ENCODE data around the gene SPATA45. TPM values are rescaled to one million over a fixed set of nuclear protein-coding genes. Genes with fewer than 3 reads are reported as not detected.

SPATA45 gene
- total and polyA plus RNA-seq, 2 of the 8 experiments (the other 6 are each of a cell fraction or from before 2014, with no cell fraction given): 0.21 to 0.65 TPM

DNA sequence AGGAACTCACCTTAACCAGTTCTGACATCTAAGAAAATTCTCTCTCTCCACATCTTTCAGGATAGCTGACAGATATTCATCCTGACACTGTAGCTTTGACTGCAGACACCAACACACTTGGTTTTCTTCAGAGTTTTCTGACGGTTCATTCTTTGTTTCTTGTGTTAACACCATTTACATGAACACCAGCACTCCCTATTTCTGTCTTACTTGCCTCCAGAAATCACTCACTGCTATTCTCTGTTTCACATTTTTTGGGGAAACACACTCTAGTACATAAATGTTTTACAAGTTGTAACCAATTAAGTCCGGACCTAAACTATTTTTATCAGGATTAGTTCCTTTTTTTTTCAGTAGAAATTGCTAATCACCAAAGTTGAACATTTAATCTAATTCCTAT, 26.1 kb upstream of the SPATA45 start:
- Histone ChIP-seq H3K36me3 (ENCODE audit: control insufficient read depth in 2 of 4, insufficient read depth in 4 of 4, low read length in 3 of 4) (peaks cover 16 to 92% (median 48%) of the 10 kb centered on the region in 4 experiments), H3K14ac (ENCODE audit: insufficient read length) (no peak overlapping the region), H3K56ac (replicated peaks; ENCODE audit: insufficient read length, low read depth, low read length) (no peak overlapping the region), H3K18ac (ENCODE audit: extremely low read depth, low read length) (no peak overlapping the region), H3K23me2 (ENCODE audit: low read depth, low read length) (peaks cover 1% of the 10 kb centered on the region; the same call in 1 of the 2 replicates), H2BK12ac (ENCODE audit: low read depth, low read length) (no peak overlapping the region), H3K79me1 (ENCODE audit: low read depth, low read length) (no peaks in the 10 kb centered on the region; the same call in 1 of the 2 replicates), H3K23ac (ENCODE audit: insufficient read length) (no peak overlapping the region), H3K4ac (replicated peaks; ENCODE audit: insufficient read length, low read depth, low read length) (no peak overlapping the region), H2BK120ac (replicated peaks; ENCODE audit: low read depth, low read length) (no peak overlapping the region), H4K91ac (replicated peaks; ENCODE audit: insufficient read length, low read length) (no peak overlapping the region), H3K4me1 (replicated peaks in 1 of 4; ENCODE audit: control insufficient read depth in 3 of 4, insufficient read depth in 4 of 4, low read length in 3 of 4) (no peaks in the 10 kb centered on the region), H3K9ac (replicated peaks in 1 of 4; ENCODE audit: extremely low read depth in 1 of 4, low read depth in 3 of 4, low read length in 3 of 4) (no peak overlapping the region), H3K4me2 (ENCODE audit: insufficient read depth in 1 of 2, low read depth in 2 of 2, low read length in 2 of 2) (no peak overlapping the region), H2BK15ac (ENCODE audit: low read length) (no peak overlapping the region), H2AK5ac (ENCODE audit: low read depth, low read length) (no peak overlapping the region), H2AFZ (ENCODE audit: low read length) (no peak overlapping the region), H3K9me3 (ENCODE audit: insufficient read depth in 2 of 2, low read depth in 1 of 2, low read length in 1 of 2) (no peaks in the 10 kb centered on the region), H3K27me3 (replicated peaks in 1 of 4; ENCODE audit: control insufficient read depth in 3 of 4, extremely low read depth in 1 of 4, insufficient read depth in 3 of 4, low read length in 3 of 4) (no peaks in the 10 kb centered on the region), H4K5ac (ENCODE audit: insufficient read length, low read depth, low read length) (no peak overlapping the region), H4K20me1 (replicated peaks in 1 of 2; ENCODE audit: control insufficient read depth in 1 of 2, insufficient read depth in 2 of 2, low read length in 2 of 2) (peaks cover 0 to 8% of the 10 kb centered on the region in 2 experiments), H3K27ac (ENCODE audit: low read depth, low read length) (no peak overlapping the region), H4K8ac (ENCODE audit: extremely low read depth, insufficient read depth, low read length) (no peak overlapping the region), H3K79me2 (ENCODE audit: control insufficient read depth in 1 of 2, insufficient read depth in 2 of 2, low read length in 2 of 2) (peaks cover 0 to 66% of the 10 kb centered on the region in 2 experiments; a peak in 2 of 4 replicates), H3K4me3 (ENCODE audit: extremely low read depth in 1 of 4, insufficient read depth in 2 of 4, low read depth in 3 of 4, low read length in 4 of 4) (no peak overlapping the region), H2BK20ac (ENCODE audit: low read length) (no peak overlapping the region), H2BK5ac (ENCODE audit: low read depth, low read length) (no peak overlapping the region)
- ChIA-PET CTCF (ENCODE audit: partially characterized antibody) (interaction anchor here (0.9 kb wide), 1 partner anchor 11 kb away, joined by 3 read pairs; no protein-coding TSS in a partner anchor), POLR2A (ENCODE audit: partially characterized antibody) (interaction anchor here (0.8 to 1.6 kb wide), 3 partner anchors 13 to 36 kb away, joined by 3 to 5 read pairs (median 5); no protein-coding TSS in a partner anchor)
- DNase-seq (ENCODE audit: low read depth in 1 of 2, low spot score in 2 of 2) (no peak), FAIRE-seq (no peak)
- 90% methylated on average over 2 of the region's 2 CpGs; no CpG with 5 or more reads in 1 of the 2 experiments for WGBS, 2 experiments (ENCODE audit: extremely low coverage in 1 of 2, insufficient coverage in 1 of 2, insufficient read length in 1 of 2, insufficient replicate concordance in 2 of 2, low coverage in 1 of 2, low lambda C conversion rate in 2 of 2, missing lambda C conversion rate in 1 of 2)
- TF ChIP-seq JUN (IDR thresholded peaks at IDR 0.05; ENCODE audit: low read depth, low read length) (no peak), SP4 (IDR thresholded peaks at IDR 0.05; ENCODE audit: low read length) (no peak), CBX8 (IDR thresholded peaks at IDR 0.05; ENCODE audit: borderline replicate concordance, low read depth, low read length) (no peak), RXRA (IDR thresholded peaks at IDR 0.05; ENCODE audit: insufficient read depth, low read depth, low read length) (no peak), BACH1 (IDR thresholded peaks at IDR 0.05; ENCODE audit: low read length) (no peak), POU5F1 (IDR thresholded peaks at IDR 0.05; ENCODE audit: low read depth, low read length) (no peak), KDM4A (IDR thresholded peaks at IDR 0.05; ENCODE audit: low read depth, low read length, severe bottlenecking) (no peak), BCL11A (IDR thresholded peaks at IDR 0.05; ENCODE audit: low read depth in 2 of 2, low read length in 2 of 2) (no peak), BRCA1 (IDR thresholded peaks at IDR 0.05; ENCODE audit: low read depth, low read length) (no peak), TAF7 (optimal IDR thresholded peaks at IDR 0.05; ENCODE audit: borderline replicate concordance, low read depth, low read length) (no peak), CHD2 (IDR thresholded peaks at IDR 0.05; ENCODE audit: low read length) (no peak), KDM5A (IDR thresholded peaks at IDR 0.05; ENCODE audit: low read length) (no peak), FOSL1 (IDR thresholded peaks at IDR 0.05; ENCODE audit: insufficient read depth, low read depth, low read length) (no peak), POLR2A (IDR thresholded peaks at IDR 0.05; ENCODE audit: control extremely low read depth in 1 of 2, low read depth in 2 of 2, low read length in 2 of 2) (no peak), SIRT6 (IDR thresholded peaks at IDR 0.05; ENCODE audit: low read length) (no peak)

Data from H1 (cell line).